Left ventricle myocardium inferior (tissue), 1 donor: ENCODE results near the gene PSMD8. TPM values are rescaled to one million over a fixed set of nuclear protein-coding genes. Genes with fewer than 3 reads are reported as not detected.

Experiments used
- DNase-seq: peaks from one replicate; pipeline ENCODE4 v3.0.0-alpha.2; 2020
- H3K27ac ChIP-seq: fragments of 200-600 bp; replicated peaks from 2 replicates; pipeline ENCODE4 v1.8.0; 2021
- H3K27me3 ChIP-seq: fragments of 200-600 bp; 2 replicates; pipeline ENCODE4 v1.8.0; 2021; ENCODE audit warnings: low read depth
- H3K36me3 ChIP-seq: fragments of 200-600 bp; 2 replicates; pipeline ENCODE4 v1.8.0; 2021
- H3K4me1 ChIP-seq: fragments of 200-600 bp; 2 replicates; pipeline ENCODE4 v1.8.0; 2021
- H3K4me3 ChIP-seq: fragments of 200-600 bp; 2 replicates; pipeline ENCODE4 v1.8.0; 2021; ENCODE audit warnings: mild to moderate bottlenecking, moderate library complexity
- H3K9me3 ChIP-seq: fragments of 200-600 bp; replicated peaks from 2 replicates; pipeline ENCODE4 v1.8.0; 2021
- intact Hi-C: fragments of 100-400 bp; cut with micrococcal nuclease; formaldehyde crosslinking; loops from one replicate; pipeline ENCODE4 v1.11.0; 2022
- total RNA-seq: library from RNA; stranded (reverse); fragmentation: NEBNext Ultra II Directional; extraction: Animal tissue kit (Norgen Biotek cat#: 25700); gene quantifications from one replicate; pipeline ENCODE4 v1.2.1, GENCODE V29; 2021
- TF ChIP-seq, protein P1 (sequence below): fragments of 200-600 bp; IDR thresholded peaks from 2 replicates; pipeline ENCODE4 v1.8.0; 2021; ENCODE audit warnings: antibody characterized with exemption, mild to moderate bottlenecking, borderline replicate concordance
- donor health status: DM: no; HTN: yes; CAD: no; lungs with severe emphysema.

Gene PSMD8
- total RNA-seq, 1 donor from 2014 or later, result 349 TPM

DNA sequence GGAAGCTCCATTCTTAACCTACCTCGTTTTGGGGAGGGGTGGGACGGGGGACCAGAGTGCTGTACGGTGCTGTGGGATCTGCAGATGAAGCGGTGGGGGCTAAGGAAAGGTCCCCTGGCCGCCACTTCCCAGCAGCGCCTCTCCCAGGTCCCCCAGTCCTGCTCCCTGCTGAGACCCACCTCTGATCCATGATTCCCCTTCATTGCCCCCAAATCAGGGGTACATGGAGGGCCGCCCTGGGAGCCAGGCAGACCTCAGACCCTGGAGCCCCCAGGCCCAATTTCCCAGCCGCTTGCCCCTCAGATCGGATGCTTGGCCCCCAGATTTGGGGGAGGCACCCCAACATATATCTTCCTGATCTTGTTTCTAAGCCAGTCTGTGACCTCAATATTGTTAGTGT lies 24.7 kb downstream of the PSMD8 start:
- Histone ChIP-seq H3K4me1 (peaks cover 19% of the 10 kb centered on the region), H3K27me3 (peaks cover 76% of the 10 kb centered on the region), H3K9me3 (no peaks in the 10 kb centered on the region), H3K36me3 (no peaks in the 10 kb centered on the region), H3K27ac (no peak overlapping the region), H3K4me3 (no peak overlapping the region)
- intact Hi-C loops, result no loop called here
- TF ChIP-seq, protein P1, sequence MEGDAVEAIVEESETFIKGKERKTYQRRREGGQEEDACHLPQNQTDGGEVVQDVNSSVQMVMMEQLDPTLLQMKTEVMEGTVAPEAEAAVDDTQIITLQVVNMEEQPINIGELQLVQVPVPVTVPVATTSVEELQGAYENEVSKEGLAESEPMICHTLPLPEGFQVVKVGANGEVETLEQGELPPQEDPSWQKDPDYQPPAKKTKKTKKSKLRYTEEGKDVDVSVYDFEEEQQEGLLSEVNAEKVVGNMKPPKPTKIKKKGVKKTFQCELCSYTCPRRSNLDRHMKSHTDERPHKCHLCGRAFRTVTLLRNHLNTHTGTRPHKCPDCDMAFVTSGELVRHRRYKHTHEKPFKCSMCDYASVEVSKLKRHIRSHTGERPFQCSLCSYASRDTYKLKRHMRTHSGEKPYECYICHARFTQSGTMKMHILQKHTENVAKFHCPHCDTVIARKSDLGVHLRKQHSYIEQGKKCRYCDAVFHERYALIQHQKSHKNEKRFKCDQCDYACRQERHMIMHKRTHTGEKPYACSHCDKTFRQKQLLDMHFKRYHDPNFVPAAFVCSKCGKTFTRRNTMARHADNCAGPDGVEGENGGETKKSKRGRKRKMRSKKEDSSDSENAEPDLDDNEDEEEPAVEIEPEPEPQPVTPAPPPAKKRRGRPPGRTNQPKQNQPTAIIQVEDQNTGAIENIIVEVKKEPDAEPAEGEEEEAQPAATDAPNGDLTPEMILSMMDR, result no peak
- DNase-seq, result no peak

DNA sequence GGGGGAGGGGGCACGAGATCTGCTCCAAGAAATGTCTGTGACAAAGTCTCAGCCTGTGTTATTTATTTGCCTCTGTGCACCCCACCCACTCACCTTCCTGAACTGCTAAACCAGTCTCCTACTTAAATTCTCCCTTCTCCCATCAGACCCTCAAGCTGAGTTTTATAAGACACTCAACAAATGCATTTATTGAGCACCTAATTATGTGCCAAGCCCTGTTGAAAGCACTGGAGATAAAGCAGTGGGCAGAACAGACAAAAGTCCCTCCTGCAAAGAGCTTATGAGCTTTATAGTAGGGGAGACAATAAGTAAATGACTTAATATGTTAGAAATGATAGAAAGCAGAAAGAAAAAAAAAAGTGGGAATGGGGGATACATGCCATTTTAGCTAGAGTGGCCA lies 25.2 kb downstream of the PSMD8 start:
- Histone ChIP-seq H3K27ac (no peak overlapping the region), H3K27me3 (peaks cover 72% of the 10 kb centered on the region), H3K36me3 (no peaks in the 10 kb centered on the region), H3K4me3 (no peak overlapping the region), H3K9me3 (no peaks in the 10 kb centered on the region), H3K4me1 (peaks cover 20% of the 10 kb centered on the region)
- TF ChIP-seq, protein P1, result no peak
- intact Hi-C loops, result no loop called here
- DNase-seq, result no peak

DNA sequence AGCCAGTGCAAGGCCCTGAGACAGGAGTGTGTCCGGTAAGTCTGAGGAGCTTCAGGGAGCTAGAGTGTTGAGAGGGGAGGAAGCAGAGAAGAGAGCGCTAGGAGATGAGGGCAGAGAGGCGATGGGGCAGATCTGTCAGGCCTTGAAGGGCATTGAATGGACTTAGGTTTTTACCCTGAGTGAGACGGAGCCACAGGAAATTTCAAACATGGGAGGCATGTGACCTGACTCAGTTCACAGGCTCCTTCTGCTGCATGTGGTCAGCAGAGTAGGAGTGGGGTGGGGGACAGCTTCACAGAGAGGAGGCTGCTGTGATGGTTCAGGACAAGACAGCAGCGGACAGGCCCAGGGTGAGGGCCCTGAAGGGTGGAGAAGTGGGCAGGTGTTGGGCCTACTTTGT lies 26.0 kb downstream of the PSMD8 start:
- intact Hi-C loops, result loop anchor here (10.0 kb wide), 1 partner anchor 234 kb away; no protein-coding TSS in a partner anchor
- DNase-seq, result no peak
- peaks cover 18% of the 10 kb centered on the region for H3K4me1 ChIP-seq
- peaks cover 63% of the 10 kb centered on the region for H3K27me3 ChIP-seq
- TF ChIP-seq, protein P1, result no peak
- H3K36me3 ChIP-seq, result peaks cover 7% of the 10 kb centered on the region
- no peaks in the 10 kb centered on the region for H3K9me3 ChIP-seq
- no peak overlapping the region for H3K4me3 ChIP-seq
- no peak overlapping the region for H3K27ac ChIP-seq

DNA sequence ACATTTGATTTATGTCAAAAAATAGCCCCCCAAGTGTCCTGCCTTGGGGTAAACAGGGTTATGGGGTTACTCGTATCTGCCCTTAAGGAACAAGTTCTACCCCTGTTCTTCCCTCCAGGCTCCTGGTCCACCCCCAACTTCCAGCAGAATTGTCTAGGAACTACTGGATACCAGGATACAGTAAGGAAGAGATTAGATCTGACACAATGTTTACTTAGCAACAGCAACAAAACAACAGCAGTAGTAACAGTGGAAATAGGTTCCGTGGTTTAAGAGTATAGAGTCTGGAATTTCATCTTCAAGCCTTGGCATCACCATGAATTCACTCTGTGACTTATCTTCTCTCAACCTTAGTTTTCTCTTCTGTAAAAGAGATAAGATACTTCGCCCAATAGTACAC lies 26.8 kb downstream of the PSMD8 start:
- TF ChIP-seq, protein P1, result no peak
- Histone ChIP-seq H3K36me3 (peaks cover 10% of the 10 kb centered on the region), H3K9me3 (no peaks in the 10 kb centered on the region), H3K27ac (no peak overlapping the region), H3K4me3 (no peak overlapping the region), H3K4me1 (peaks cover 18% of the 10 kb centered on the region), H3K27me3 (peaks cover 55% of the 10 kb centered on the region)
- intact Hi-C loops, result loop anchor here (10.0 kb wide), 1 partner anchor 234 kb away; no protein-coding TSS in a partner anchor
- no peak for DNase-seq

DNA sequence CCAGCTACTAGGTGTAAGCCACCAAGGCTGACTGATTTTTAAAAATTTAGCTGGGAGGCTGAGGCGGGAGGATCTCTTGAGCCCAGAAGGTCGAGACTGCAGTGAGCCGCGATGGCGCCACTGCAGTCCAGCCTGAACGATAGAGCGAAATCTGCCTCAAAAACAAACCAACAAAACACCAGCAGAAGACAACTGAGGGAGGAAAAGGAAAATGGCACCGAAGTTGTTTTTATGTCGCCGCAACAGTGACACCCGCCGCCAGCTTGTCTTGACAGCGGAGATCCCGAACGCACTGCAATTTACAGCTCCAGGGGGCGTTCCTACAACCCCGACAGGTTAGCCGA lies 28.2 kb downstream of the PSMD8 start:
- H3K4me3 ChIP-seq, result peak overlapping the region; percentile 96
- DNase-seq, result no peak
- no peaks in the 10 kb centered on the region for H3K9me3 ChIP-seq
- TF ChIP-seq, protein P1, result no peak
- H3K36me3 ChIP-seq, result peaks cover 22% of the 10 kb centered on the region
- H3K4me1 ChIP-seq, result peaks cover 18% of the 10 kb centered on the region
- H3K27ac ChIP-seq, result peak overlapping the region; percentile 84
- intact Hi-C loops, result loop anchor here (10.0 kb wide), 1 partner anchor 232 kb away; no protein-coding TSS in a partner anchor
- H3K27me3 ChIP-seq, result peaks cover 41% of the 10 kb centered on the region
